ENCODE results near the gene CHMP1A.

Gene CHMP1A

GRCh38 chr16:89604764-89605163 is 52.7 kb downstream of the CHMP1A start:
- no peak for DNase-seq (ENCODE audit: low read depth in 3 of 3)

- no peak for DNase-seq (ENCODE audit: low read depth in 3 of 3)
These were observed 54.4 kb downstream of the CHMP1A start for GRCh38 chr16:89602952-89603590.

GRCh38 chr16:89602273-89602951 is 55.1 kb downstream of the CHMP1A start:
- peak; percentile 40 to 71 (median 58) for DNase-seq (ENCODE audit: low read depth in 3 of 3)

- no peak for DNase-seq (ENCODE audit: low read depth in 3 of 3)
These were observed 55.6 kb downstream of the CHMP1A start for GRCh38 chr16:89601906-89602272.

GRCh38 chr16:89600956-89601355 is 56.6 kb downstream of the CHMP1A start:
- no peak for DNase-seq (ENCODE audit: low read depth in 3 of 3)

- DNase-seq (ENCODE audit: low read depth in 3 of 3), result no peak
These were observed 57.1 kb downstream of the CHMP1A start for GRCh38 chr16:89600427-89600826.

GRCh38 chr16:89599902-89600301 is 57.6 kb downstream of the CHMP1A start:
- DNase-seq (ENCODE audit: low read depth in 3 of 3), result no peak

- DNase-seq (ENCODE audit: low read depth in 3 of 3), result peak in 1 of 3 experiments; percentile 29
These were observed 58.1 kb downstream of the CHMP1A start for GRCh38 chr16:89599451-89599858.

GRCh38 chr16:89598199-89598598 is 59.3 kb downstream of the CHMP1A start:
- DNase-seq (ENCODE audit: low read depth in 3 of 3), result no peak

GRCh38 chr16:89596957-89597649 is 60.4 kb downstream of the CHMP1A start:
- DNase-seq (ENCODE audit: low read depth in 3 of 3), result no peak

GRCh38 chr16:89596061-89596689 is 61.3 kb downstream of the CHMP1A start:
- DNase-seq (ENCODE audit: low read depth in 3 of 3), result no peak

GRCh38 chr16:89595330-89596060 is 62.0 kb downstream of the CHMP1A start:
- no peak for DNase-seq (ENCODE audit: low read depth in 3 of 3)

All from stimulated activated CD4-positive, alpha-beta T cell treated with anti-CD3 and anti-CD28 coated beads, TNF-alpha, amount 100 ng/mL, for 24 hours (primary cell).